Endothelial cell of umbilical vein (primary cell): ENCODE measurements around the gene MARCHF9. TPM values are rescaled to one million over a fixed set of nuclear protein-coding genes. Genes with fewer than 3 reads are reported as not detected.
A peak's percentile ranks its signal among the peaks of the same experiment; 100 is the strongest.

ENCODE experiments used
- BruUV-seq: library from RNA; stranded (reverse); fragments of 400-500 nt; replicated peaks from 2 replicates; lab custom pipeline; 2021; lab: Mats Ljungman, UMichigan
- CTCF ChIA-PET: fragments of 300-600, 350-600 bp; sonication (Branson Sonifier 250); formaldehyde crosslinking; loops from one replicate; lab custom pipeline; 2021; ENCODE audit warnings: antibody characterized with exemption, inconsistent platforms; lab: Charles Lee
- POLR2A ChIA-PET: fragments of 300-600, 350-600 bp; sonication (Branson Sonifier 250); formaldehyde crosslinking; loops from one replicate; lab custom pipeline; 2021; ENCODE audit warnings: antibody characterized with exemption, inconsistent platforms; lab: Charles Lee
- DNase-seq: peaks from one replicate; pipeline ENCODE4 v3.0.0-alpha.2; 2011; ENCODE audit warnings: low read depth, low spot score
- FAIRE-seq: peaks from 2 replicates; lab custom pipeline; 2011; peaks lifted over from hg19 to GRCh38; lab: Jason Lieb, UNC
- H2AFZ ChIP-seq: 2 replicates; pipeline ENCODE4 v1.6.0; 2012; ENCODE audit warnings: low read depth, low read length, control low read depth, inconsistent platforms
- H3K27ac ChIP-seq: 2 replicates; pipeline ENCODE4 v1.5.1; 2011; ENCODE audit warnings: low read depth, mild to moderate bottlenecking, control low read depth, low read length, moderate library complexity; ENCODE audit not compliant: insufficient read depth
- H3K27me3 ChIP-seq, 2 experiments: 2 replicates each; pipeline versions ENCODE4 v1.6.0 to v1.6.1; 2011; ENCODE audit warnings: low read length in 2 of 2, mixed read lengths in 1 of 2; ENCODE audit not compliant: control insufficient read depth in 2 of 2, insufficient read depth in 2 of 2
- H3K36me3 ChIP-seq, 2 experiments: 2 replicates in 1 of 2; 3 replicates in 1 of 2; pipeline ENCODE4 v1.5.1; 2011; ENCODE audit warnings: low read length in 2 of 2, mild to moderate bottlenecking in 1 of 2, moderate library complexity in 1 of 2; ENCODE audit not compliant: control insufficient read depth in 2 of 2, insufficient read depth in 2 of 2; ENCODE audit errors: extremely low read depth in 1 of 2
- H3K4me1 ChIP-seq: 3 replicates; pipeline ENCODE4 v1.5.1; 2011; ENCODE audit warnings: mild to moderate bottlenecking, low read length; ENCODE audit not compliant: control insufficient read depth, insufficient read depth; ENCODE audit errors: extremely low read depth
- H3K4me2 ChIP-seq: 2 replicates; pipeline ENCODE4 v1.6.1; 2011; ENCODE audit warnings: low read length, control low read depth, mixed read lengths; ENCODE audit not compliant: insufficient read depth
- H3K4me3 ChIP-seq, 3 experiments: fragments of 200-600 bp in 1 of 3; sonication (generic), shearing (Covaris generic) in 1 of 3; replicated peaks in 1 of 3; 2 replicates each; pipeline ENCODE4 v1.5.1; 2011 to 2016; ENCODE audit warnings: control low read depth in 3 of 3, low read length in 3 of 3, mild to moderate bottlenecking in 2 of 3, inconsistent platforms in 1 of 3, low read depth in 1 of 3, moderate library complexity in 1 of 3; ENCODE audit not compliant: insufficient read depth in 1 of 3
- H3K79me2 ChIP-seq: 2 replicates; pipeline ENCODE4 v1.6.0; 2012; ENCODE audit warnings: low read length, inconsistent platforms; ENCODE audit not compliant: control insufficient read depth, insufficient read depth
- H3K9ac ChIP-seq: replicated peaks from 2 replicates; pipeline ENCODE3; 2011; ENCODE audit warnings: low read length, control low read depth; ENCODE audit not compliant: insufficient read depth; ENCODE audit errors: extremely low read depth
- H3K9me1 ChIP-seq: replicated peaks from 3 replicates; pipeline ENCODE4 v1.6.0; 2011; ENCODE audit warnings: mild to moderate bottlenecking, low read length; ENCODE audit not compliant: control insufficient read depth, insufficient read depth; ENCODE audit errors: extremely low read depth
- H3K9me3 ChIP-seq: replicated peaks from 2 replicates; pipeline ENCODE4 v1.5.1; 2012; ENCODE audit warnings: low read length, inconsistent platforms; ENCODE audit not compliant: control insufficient read depth, insufficient read depth
- H4K20me1 ChIP-seq: replicated peaks from 2 replicates; pipeline ENCODE3; 2011; ENCODE audit warnings: mild to moderate bottlenecking, low read length; ENCODE audit not compliant: control insufficient read depth, insufficient read depth; ENCODE audit errors: extremely low read depth
- CTCF ChIP-seq, 2 donors: IDR thresholded peaks; 1 replicate in 1 of 2; 2 replicates in 1 of 2; pipeline ENCODE4 v1.5.1; 2011; ENCODE audit warnings: low read length in 2 of 2, mild to moderate bottlenecking in 2 of 2, moderate library complexity in 2 of 2, control low read depth in 1 of 2, inconsistent platforms in 1 of 2, low read depth in 1 of 2; ENCODE audit not compliant: insufficient read depth in 1 of 2; ENCODE audit errors: extremely low read depth in 1 of 2
- EZH2 ChIP-seq: IDR thresholded peaks from 2 replicates; pipeline ENCODE4 v1.6.1; 2012; ENCODE audit warnings: borderline replicate concordance, low read depth, mild to moderate bottlenecking, moderate library complexity, low read length, inconsistent platforms; ENCODE audit not compliant: severe bottlenecking
- FOS ChIP-seq: IDR thresholded peaks from 2 replicates; pipeline ENCODE4 v1.6.1; 2011; ENCODE audit warnings: mild to moderate bottlenecking, low read length, moderate library complexity, borderline replicate concordance; ENCODE audit not compliant: insufficient read depth
- GATA2 ChIP-seq: IDR thresholded peaks from 2 replicates; pipeline ENCODE4 v1.7.0; 2011; ENCODE audit warnings: low read depth, mild to moderate bottlenecking, moderate library complexity, mixed read lengths, low read length; ENCODE audit not compliant: insufficient read length, insufficient read depth
- JUN ChIP-seq: IDR thresholded peaks from 2 replicates; pipeline ENCODE4 v1.6.1; 2011; ENCODE audit warnings: borderline replicate concordance, low read depth; ENCODE audit not compliant: insufficient read length, insufficient read depth
- MYC ChIP-seq: IDR thresholded peaks from one replicate; pipeline ENCODE4 v1.6.1; 2011; ENCODE audit warnings: mild to moderate bottlenecking, low read depth, low read length
- POLR2A ChIP-seq: IDR thresholded peaks from 2 replicates; pipeline ENCODE4 v1.6.1; 2012; ENCODE audit warnings: low read depth, mild to moderate bottlenecking, control low read depth, low read length
- POLR2AphosphoS5 ChIP-seq: IDR thresholded peaks from 2 replicates; pipeline ENCODE4 v1.6.1; 2012; ENCODE audit warnings: low read depth, mild to moderate bottlenecking, control low read depth, low read length, moderate library complexity; ENCODE audit not compliant: insufficient read depth
- dilution Hi-C: fragments of 300-500 bp; cut with MboI; formaldehyde crosslinking; loops from one replicate; pipeline ENCODE4 v1.15.0; 2019; ENCODE audit warnings: low sequenced_read_pairs; ENCODE audit not compliant: extremely low pct_ligation_motif_present
- intact Hi-C: fragments of 100-400 bp; cut with micrococcal nuclease; formaldehyde crosslinking; loops from one replicate; pipeline ENCODE4 v1.10.0; 2022
- polyA plus RNA-seq, 4 experiments: library from polyadenylated mRNA; depleted of rRNA in 3 of 4; stranded (reverse) in 3 of 4; unstranded in 1 of 4; fragments of >200 nt; gene quantifications; 2 replicates each; pipeline versions ENCODE4 v1.2.1 to v1.2.3, GENCODE V29; 2011 to 2012; ENCODE audit warnings: missing spikeins in 1 of 4
- total RNA-seq: library from RNA; stranded (reverse); gene quantifications from 2 replicates; pipeline ENCODE4 v1.2.3, GENCODE V29; 2021
- TF ChIP-seq, protein P1 (sequence below): IDR thresholded peaks from 2 replicates; pipeline ENCODE4 v1.6.1; 2011; ENCODE audit not compliant: insufficient read depth, insufficient read length

The MARCHF9 gene
- total and polyA plus RNA-seq, 2 donors (not counting 3 experiments of a cell fraction or from before 2014, with no cell fraction given), result 4.6 to 4.8 TPM

- Histone ChIP-seq H3K4me1 (peaks cover 17% of the 10 kb centered on the region), H3K27ac (peak within 1 kb of the TSS; percentile 68), H3K79me2 (peaks cover 19% of the 10 kb centered on the region), H3K4me2 (peak within 1 kb of the TSS; percentile 86), H3K9me3 (no peaks in the 10 kb centered on the region), H3K9ac (peak within 1 kb of the TSS; percentile 88), H4K20me1 (no peaks in the 10 kb centered on the region), H2AFZ (peak within 1 kb of the TSS; percentile 29), H3K36me3 (peaks cover 4 to 22% of the 10 kb centered on the region in 2 experiments), H3K9me1 (no peaks in the 10 kb centered on the region), H3K27me3 (peaks cover 22 to 28% of the 10 kb centered on the region in 2 experiments), H3K4me3 (peak within 1 kb of the TSS; percentile 19 to 78 (median 61))
- peak; percentile 100 for DNase-seq
- peak; percentile 97 for FAIRE-seq
- ChIA-PET CTCF (interaction anchor here (0.8 to 1.2 kb wide), 2 partner anchors 12 to 26 kb away, joined by 3 to 5 read pairs; no protein-coding TSS in a partner anchor), POLR2A (no interaction called here)
- TSS peak; percentile 67 for BruUV-seq
- intact Hi-C loops (loop anchor here (1.0 kb wide), 2 partner anchors 20 to 26 kb away; partner anchors contain the start of genes EEF1AKMT3 and METTL1), dilution Hi-C loops (no loop called here)
- no peak for TF ChIP-seq CTCF (IDR thresholded peaks at IDR 0.05; ENCODE audit: extremely low read depth in 1 of 2, insufficient read depth in 1 of 2, low read depth in 1 of 2, low read length in 2 of 2)
- peak; percentile 76 for TF ChIP-seq POLR2AphosphoS5
- TF ChIP-seq POLR2A, result peak; percentile 84
- no peak for TF ChIP-seq EZH2
- TF ChIP-seq GATA2, result peak; percentile 35
- TF ChIP-seq, protein P1, sequence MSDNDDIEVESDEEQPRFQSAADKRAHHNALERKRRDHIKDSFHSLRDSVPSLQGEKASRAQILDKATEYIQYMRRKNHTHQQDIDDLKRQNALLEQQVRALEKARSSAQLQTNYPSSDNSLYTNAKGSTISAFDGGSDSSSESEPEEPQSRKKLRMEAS, result peak; percentile 100
- TF ChIP-seq FOS, result peak; percentile 46
- no peak for TF ChIP-seq JUN
- peak; percentile 33 for TF ChIP-seq MYC
Measured at GRCh38 chr12:57751788-57752667, 2.9 kb upstream of the MARCHF9 start, which contains the start of gene CDK4. TSS of gene CDK4 (minus strand) at chr12:57752310. CDS start at chr12:57751717, 593 bp downstream.
